Activated CD8-positive, alpha-beta memory T cell treated with anti-CD3 and anti-CD28 coated beads for 36 hours (primary cell): Measurements from ENCODE around the gene HTR1D. TPM values are rescaled to one million over a fixed set of nuclear protein-coding genes. Genes with fewer than 3 reads are reported as not detected.
"Not testable (repeated sequence)": the region's sequence is repeated elsewhere in the genome, so short reads cannot be mapped to it uniquely, and the experiment has no call there.

Experiments
- CTCF ChIA-PET: fragments of 350-600 bp; sonication (Branson Sonifier 250); formaldehyde crosslinking; loops from one replicate; lab custom pipeline; 2021; ENCODE audit warnings: antibody characterized with exemption; lab: Charles Lee
- POLR2A ChIA-PET: fragments of 350-600 bp; sonication (Branson Sonifier 250); formaldehyde crosslinking; loops from one replicate; lab custom pipeline; 2021; ENCODE audit warnings: antibody characterized with exemption; lab: Charles Lee
- total RNA-seq, 2 experiments: library from RNA; stranded (reverse); gene quantifications; one replicate each; pipeline ENCODE4 v1.2.3, GENCODE V29; 2021

Gene HTR1D
- total RNA-seq, 2 experiments from 2014 or later, result not detected

- CTCF ChIA-PET, result interaction anchor here (1.1 kb wide), 2 partner anchors 9 to 100 kb away, joined by 3 to 5 read pairs; no protein-coding TSS in a partner anchor
- POLR2A ChIA-PET, result no interaction called here
Observed at GRCh38 chr1:23193391-23194118, 23.7 kb downstream of the HTR1D start.

GRCh38 chr1:23191199-23191598 is 26.1 kb downstream of the HTR1D start:
- ChIA-PET CTCF (interaction anchor here (0.9 kb wide), 1 partner anchor 26 kb away, joined by 3 read pairs; the partner anchor contains the start of gene HTR1D), POLR2A (no interaction called here)

GRCh38 chr1:23188936-23189452 is 28.3 kb downstream of the HTR1D start:
- CTCF ChIA-PET, result interaction anchor here (0.7 to 2.0 kb wide), 2 partner anchors 56 to 90 kb away, joined by 3 to 4 read pairs; no protein-coding TSS in a partner anchor
- POLR2A ChIA-PET, result not testable (repeated sequence)

- ChIA-PET CTCF (interaction anchor here (1.0 kb wide), 1 partner anchor 101 kb away, joined by 3 read pairs; no protein-coding TSS in a partner anchor), POLR2A (no interaction called here)
Observed at GRCh38 chr1:23188434-23188884, 28.8 kb downstream of the HTR1D start.

GRCh38 chr1:23187637-23188036 is 29.7 kb downstream of the HTR1D start:
- ChIA-PET POLR2A (no interaction called here), CTCF (interaction anchor here (1.0 to 11.0 kb wide), 2 partner anchors 90 to 100 kb away, joined by 3 to 219 read pairs; no protein-coding TSS in a partner anchor)

GRCh38 chr1:23185381-23185780 is 31.9 kb downstream of the HTR1D start:
- POLR2A ChIA-PET, result no interaction called here

GRCh38 chr1:23184212-23184934 is 32.9 kb downstream of the HTR1D start:
- POLR2A ChIA-PET, result interaction anchor here (2.8 kb wide), 1 partner anchor 85 kb away, joined by 6 read pairs; no protein-coding TSS in a partner anchor
- CTCF ChIA-PET, result interaction anchor here (0.6 to 11.0 kb wide), 30 partner anchors 8 to 264 kb away, joined by 3 to 219 read pairs (median 4); partner anchors contain the start of gene LUZP1

More at GRCh38 chr1:23185381-23185780, 31.9 kb downstream of the HTR1D start:
- CTCF ChIA-PET, result interaction anchor here (0.6 to 11.0 kb wide), 22 partner anchors 7 to 138 kb away, joined by 3 to 219 read pairs (median 4); partner anchors contain the start of gene LUZP1

GRCh38 chr1:23179862-23180261 is 37.4 kb downstream of the HTR1D start:
- ChIA-PET POLR2A (no interaction called here), CTCF (interaction anchor here (11.0 kb wide), 1 partner anchor 82 kb away, joined by 219 read pairs; no protein-coding TSS in a partner anchor)

GRCh38 chr1:23178950-23179349 is 38.4 kb downstream of the HTR1D start:
- ChIA-PET CTCF (interaction anchor here (11.0 kb wide), 1 partner anchor 82 kb away, joined by 219 read pairs; no protein-coding TSS in a partner anchor), POLR2A (no interaction called here)

- POLR2A ChIA-PET, result no interaction called here
Observed at GRCh38 chr1:23178414-23178813, 38.9 kb downstream of the HTR1D start.

GRCh38 chr1:23177438-23178380 is 39.6 kb downstream of the HTR1D start:
- ChIA-PET POLR2A (no interaction called here), CTCF (interaction anchor here (11.0 kb wide), 1 partner anchor 80 kb away, joined by 219 read pairs; no protein-coding TSS in a partner anchor)

More at GRCh38 chr1:23178414-23178813, 38.9 kb downstream of the HTR1D start:
- CTCF ChIA-PET, result interaction anchor here (11.0 kb wide), 1 partner anchor 81 kb away, joined by 219 read pairs; no protein-coding TSS in a partner anchor

GRCh38 chr1:23177031-23177430 is 40.3 kb downstream of the HTR1D start:
- POLR2A ChIA-PET, result no interaction called here
- CTCF ChIA-PET, result interaction anchor here (1.3 to 11.0 kb wide), 2 partner anchors 8 to 80 kb away, joined by 5 to 219 read pairs; no protein-coding TSS in a partner anchor

- POLR2A ChIA-PET, result no interaction called here
- CTCF ChIA-PET, result interaction anchor here (1.3 to 3.1 kb wide), 2 partner anchors 10 to 76 kb away, joined by 6 to 19 read pairs; no protein-coding TSS in a partner anchor
Observed at GRCh38 chr1:23174426-23175110, 42.7 kb downstream of the HTR1D start.

GRCh38 chr1:23171181-23171755 is 46.0 kb downstream of the HTR1D start:
- ChIA-PET POLR2A (interaction anchor here (0.6 kb wide), 1 partner anchor 122 kb away, joined by 4 read pairs; no protein-coding TSS in a partner anchor), CTCF (interaction anchor here (1.0 kb wide), 1 partner anchor 13 kb away, joined by 5 read pairs; no protein-coding TSS in a partner anchor)

- ChIA-PET CTCF (interaction anchor here (0.7 to 2.3 kb wide), 2 partner anchors 15 to 71 kb away, joined by 5 to 9 read pairs; no protein-coding TSS in a partner anchor), POLR2A (no interaction called here)
Observed at GRCh38 chr1:23169727-23170335, 47.5 kb downstream of the HTR1D start.

- ChIA-PET POLR2A (interaction anchor here (0.7 kb wide), 1 partner anchor 67 kb away, joined by 4 read pairs; no protein-coding TSS in a partner anchor), CTCF (interaction anchor here (0.6 to 2.3 kb wide), 2 partner anchors 15 to 58 kb away, joined by 3 to 9 read pairs; no protein-coding TSS in a partner anchor)
Observed at GRCh38 chr1:23169195-23169575, 48.1 kb downstream of the HTR1D start.
